MM.1S (cell line): Measurements from ENCODE around the gene MAGI1.

Source experiments
- CTCF ChIP-seq: fragments of 300-600 bp; sonication (generic); IDR thresholded peaks from 2 replicates; pipeline ENCODE4 v1.5.1; 2016; ENCODE audit warnings: antibody characterized with exemption, low read length, mixed read lengths
- EZH2 ChIP-seq: fragments of 300-600 bp; sonication (generic); optimal IDR thresholded peaks from 2 replicates; pipeline ENCODE3; 2017; ENCODE audit warnings: low read depth, mild to moderate bottlenecking, antibody characterized with exemption, low read length, mixed read lengths
- EZH2phosphoT487 ChIP-seq: fragments of 300-600 bp; sonication (generic); IDR thresholded peaks from 2 replicates; pipeline ENCODE4 v1.6.1; 2018; ENCODE audit warnings: antibody characterized with exemption, low read length

- TF ChIP-seq CTCF (no peak), EZH2phosphoT487 (no peak), EZH2 (no peak)
Observed at GRCh38 chr3:65733459-65733858, 305.3 kb downstream of the MAGI1 start.
